Breast epithelium (tissue), 3 donors: ENCODE measurements around the gene CNOT11.

Experiments
- CTCF ChIP-seq, 3 donors: fragments of 450-650 bp; IDR thresholded peaks; one replicate each; pipeline ENCODE4 v1.5.1; 2016 to 2017; ENCODE audit warnings: antibody characterized with exemption in 3 of 3, mild to moderate bottlenecking in 3 of 3, moderate library complexity in 3 of 3
- POLR2A ChIP-seq: fragments of 450-650 bp; IDR thresholded peaks from one replicate; pipeline ENCODE4 v1.6.1; 2016; ENCODE audit warnings: antibody characterized with exemption, mild to moderate bottlenecking, moderate library complexity

GRCh38 chr2:101302016-101302415 is 49.3 kb downstream of the CNOT11 start:
- no peak for TF ChIP-seq POLR2A
- no peak for TF ChIP-seq CTCF (IDR thresholded peaks at IDR 0.05)
